AG10803 (cell line): ENCODE results near the gene GRK3.
"Not testable (repeated sequence)": the region's sequence is repeated elsewhere in the genome, so short reads cannot be mapped to it uniquely, and the experiment has no call there.

Experiments
- DNase-seq: peaks from one replicate; pipeline ENCODE4 v3.0.0; 2010; ENCODE audit warnings: low read depth
- H3K4me3 ChIP-seq: 2 replicates; pipeline ENCODE4 v1.5.1; 2011; ENCODE audit warnings: mild to moderate bottlenecking, low read length, control low read depth
- CTCF ChIP-seq: conservative IDR thresholded peaks from 2 replicates; pipeline ENCODE4 v1.5.1; 2011; ENCODE audit warnings: mild to moderate bottlenecking, low read length, control low read depth, inconsistent platforms

GRK3 gene

GRCh38 chr22:25555586-25555985 lies 8.9 kb upstream of the GRK3 start:
- no peak for TF ChIP-seq CTCF
- DNase-seq = no peak
- no peak overlapping the region for H3K4me3 ChIP-seq

- no peak for TF ChIP-seq CTCF
- no peak for DNase-seq
- no peak overlapping the region for H3K4me3 ChIP-seq
Measured at GRCh38 chr22:25557218-25557617, 7.3 kb upstream of the GRK3 start.

- TF ChIP-seq CTCF = no peak
- no peak for DNase-seq
- no peak overlapping the region for H3K4me3 ChIP-seq
Measured at GRCh38 chr22:25558341-25558740, 6.1 kb upstream of the GRK3 start.

GRCh38 chr22:25559910-25560309 lies 4.6 kb upstream of the GRK3 start:
- not testable (repeated sequence) for H3K4me3 ChIP-seq, DNase-seq

- not testable (repeated sequence) for H3K4me3 ChIP-seq, DNase-seq
Measured at GRCh38 chr22:25561182-25561581, 3.3 kb upstream of the GRK3 start.

GRCh38 chr22:25561927-25562326 lies 2.5 kb upstream of the GRK3 start:
- not testable (repeated sequence) for DNase-seq, H3K4me3 ChIP-seq

- not testable (repeated sequence) for DNase-seq, H3K4me3 ChIP-seq
Measured at GRCh38 chr22:25562966-25563760, 1.3 kb upstream of the GRK3 start.

GRCh38 chr22:25563761-25564319 lies 635 bp upstream of the GRK3 start:
- DNase-seq = no peak
- H3K4me3 ChIP-seq = 0 out of 2 replicates have a peak overlapping the region, but pooled peaks have one; percentile 8
- TF ChIP-seq CTCF = no peak

GRCh38 chr22:25564979-25565677 lies 653 bp downstream of the GRK3 start:
- no peak for DNase-seq
- no peak for TF ChIP-seq CTCF
- H3K4me3 ChIP-seq = peak overlapping the region; percentile 49
